Measurements from ENCODE around the gene RPL36A. TPM values are rescaled to one million over a fixed set of nuclear protein-coding genes. Genes with fewer than 3 reads are reported as not detected.

The RPL36A gene
- total and polyA plus RNA-seq, 2 of the 13 experiments (the other 11 are each of a cell fraction or from before 2014, with no cell fraction given), result 1,152 to 1,716 TPM

DNA sequence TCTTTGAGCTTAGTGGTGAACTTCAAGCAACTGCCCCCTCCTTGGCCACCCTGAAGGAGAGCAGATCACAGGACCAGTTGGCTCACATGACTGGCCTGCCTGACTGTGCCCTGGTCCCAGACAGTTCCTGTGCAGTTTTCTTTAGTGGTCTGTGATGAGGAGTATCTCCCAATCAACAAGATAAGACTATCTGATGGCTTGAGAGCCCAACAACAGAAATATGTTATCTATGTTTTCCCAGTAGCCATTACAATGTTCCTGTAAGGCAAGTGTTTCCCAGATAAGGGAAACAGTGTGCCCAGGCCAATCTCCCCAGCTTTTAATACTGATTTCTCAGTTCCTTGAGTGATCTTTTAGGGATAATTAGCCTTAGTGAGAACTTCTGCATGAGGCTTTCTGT is 28.1 kb upstream of the RPL36A start:
- Histone ChIP-seq H3K4me3 (replicated peaks in 1 of 3; ENCODE audit: insufficient read depth in 1 of 3, low read depth in 2 of 3, low read length in 3 of 3) (no peak overlapping the region), H3K9ac (ENCODE audit: insufficient read depth, low read depth, low read length) (no peak overlapping the region), H3K27ac (ENCODE audit: extremely low read length, insufficient read depth, low read length) (no peak overlapping the region), H3K4me2 (ENCODE audit: low read depth, low read length) (no peak overlapping the region), H3K27me3 (ENCODE audit: control insufficient read depth in 1 of 2, insufficient read depth in 2 of 2, low read length in 2 of 2) (no peaks in the 10 kb centered on the region), H3K36me3 (replicated peaks in 1 of 2; ENCODE audit: control insufficient read depth in 1 of 2, insufficient read depth in 2 of 2, low read length in 2 of 2) (no peaks in the 10 kb centered on the region), H3K4me1 (ENCODE audit: insufficient read depth, low read length) (no peaks in the 10 kb centered on the region), H3K9me3 (ENCODE audit: low read length) (no peaks in the 10 kb centered on the region), H3K79me2 (ENCODE audit: insufficient read depth, low read length) (no peaks in the 10 kb centered on the region), H4K20me1 (ENCODE audit: insufficient read depth, low read length) (no peaks in the 10 kb centered on the region), H2AFZ (ENCODE audit: low read length) (no peak overlapping the region)
- no peak for TF ChIP-seq SETDB1 (CRISPR knock-in tag; IDR thresholded peaks at IDR 0.05; ENCODE audit: borderline replicate concordance)
- TF ChIP-seq CHD4 (IDR thresholded peaks at IDR 0.05; ENCODE audit: borderline replicate concordance, low read length), result no peak
- TF ChIP-seq GPN1 (CRISPR knock-in tag; IDR thresholded peaks at IDR 0.05; ENCODE audit: borderline replicate concordance), result no peak
- TF ChIP-seq SIN3B (IDR thresholded peaks at IDR 0.05; ENCODE audit: low read length), result no peak
- no peak for TF ChIP-seq ZNF260 (CRISPR knock-in tag; IDR thresholded peaks at IDR 0.05; ENCODE audit: borderline replicate concordance, low read depth)
- no peak for TF ChIP-seq KLF16 (CRISPR knock-in tag; IDR thresholded peaks at IDR 0.05)
- TF ChIP-seq, protein P1, sequence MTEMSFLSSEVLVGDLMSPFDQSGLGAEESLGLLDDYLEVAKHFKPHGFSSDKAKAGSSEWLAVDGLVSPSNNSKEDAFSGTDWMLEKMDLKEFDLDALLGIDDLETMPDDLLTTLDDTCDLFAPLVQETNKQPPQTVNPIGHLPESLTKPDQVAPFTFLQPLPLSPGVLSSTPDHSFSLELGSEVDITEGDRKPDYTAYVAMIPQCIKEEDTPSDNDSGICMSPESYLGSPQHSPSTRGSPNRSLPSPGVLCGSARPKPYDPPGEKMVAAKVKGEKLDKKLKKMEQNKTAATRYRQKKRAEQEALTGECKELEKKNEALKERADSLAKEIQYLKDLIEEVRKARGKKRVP (CRISPR knock-in tag; IDR thresholded peaks at IDR 0.05), result no peak
- ChIA-PET CTCF (ENCODE audit: low intra/inter-chr PET ratio, low total read pairs) (no interaction called here), POLR2A (interaction anchor here (1.4 kb wide), 1 partner anchor 27 kb away, joined by 3 read pairs; no protein-coding TSS in a partner anchor)
- BruUV-seq (replicated peaks), result no TSS peak
- intact Hi-C loops (cut with micrococcal nuclease; ENCODE audit: unreplicated experiment), result no loop called here
- no peak for FAIRE-seq
- DNase-seq (ENCODE audit: low spot score), result no peak
- ATAC-seq, result no peak
- in situ Hi-C loops (cut with HindIII; ENCODE audit: extremely low pct_ligation_motif_present, low pct_unique_long_range_greater_than_20kb), result no loop called here

DNA sequence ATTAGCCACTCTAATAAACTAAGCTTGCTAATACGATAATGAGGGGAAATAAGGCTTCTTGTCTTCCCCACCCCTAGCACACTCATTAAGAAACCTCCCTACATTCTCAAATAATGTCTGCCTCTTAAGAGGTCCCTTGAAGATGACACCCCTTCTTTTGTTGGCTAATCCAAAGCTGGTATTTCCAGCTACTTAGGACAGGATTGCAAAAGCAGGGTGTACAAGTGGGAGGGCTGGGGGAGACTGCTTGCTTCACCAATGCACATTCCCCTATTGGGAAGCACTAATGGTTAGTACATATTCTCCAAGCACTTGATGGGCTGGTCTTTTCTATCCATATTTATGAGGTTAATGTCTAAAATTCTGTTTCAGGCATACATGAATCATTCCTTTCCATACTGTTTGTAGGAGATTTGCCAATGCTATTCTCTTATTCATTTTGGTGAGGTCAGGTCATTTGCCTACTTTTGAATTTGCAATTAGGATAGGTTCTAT is 25.5 kb upstream of the RPL36A start:
- H3K9ac ChIP-seq (ENCODE audit: insufficient read depth, low read depth, low read length), result no peak overlapping the region
- H3K27ac ChIP-seq (ENCODE audit: extremely low read length, insufficient read depth, low read length), result no peak overlapping the region
- no peaks in the 10 kb centered on the region for H3K36me3 ChIP-seq (replicated peaks in 1 of 2; ENCODE audit: control insufficient read depth in 1 of 2, insufficient read depth in 2 of 2, low read length in 2 of 2)
- no TSS peak for BruUV-seq (replicated peaks)
- TF ChIP-seq HDAC6 (IDR thresholded peaks at IDR 0.05; ENCODE audit: low read depth, low read length), result no peak
- no peak for TF ChIP-seq NCOR1 (IDR thresholded peaks at IDR 0.05; ENCODE audit: borderline replicate concordance, low read length)
- TF ChIP-seq RORA (CRISPR knock-in tag; IDR thresholded peaks at IDR 0.05), result no peak
- TF ChIP-seq ELF1 (CRISPR knock-in tag; IDR thresholded peaks at IDR 0.05), result no peak
- TF ChIP-seq CC2D1A (CRISPR knock-in tag; IDR thresholded peaks at IDR 0.05), result no peak
- no peak for TF ChIP-seq RFX1 (IDR thresholded peaks at IDR 0.05)
- TF ChIP-seq, protein P2, sequence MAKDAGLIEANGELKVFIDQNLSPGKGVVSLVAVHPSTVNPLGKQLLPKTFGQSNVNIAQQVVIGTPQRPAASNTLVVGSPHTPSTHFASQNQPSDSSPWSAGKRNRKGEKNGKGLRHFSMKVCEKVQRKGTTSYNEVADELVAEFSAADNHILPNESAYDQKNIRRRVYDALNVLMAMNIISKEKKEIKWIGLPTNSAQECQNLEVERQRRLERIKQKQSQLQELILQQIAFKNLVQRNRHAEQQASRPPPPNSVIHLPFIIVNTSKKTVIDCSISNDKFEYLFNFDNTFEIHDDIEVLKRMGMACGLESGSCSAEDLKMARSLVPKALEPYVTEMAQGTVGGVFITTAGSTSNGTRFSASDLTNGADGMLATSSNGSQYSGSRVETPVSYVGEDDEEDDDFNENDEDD (CRISPR knock-in tag; IDR thresholded peaks at IDR 0.05; ENCODE audit: borderline replicate concordance), result no peak
- no peak for TF ChIP-seq MIER2 (CRISPR knock-in tag; IDR thresholded peaks at IDR 0.05)
- no peak for TF ChIP-seq SETDB1 (CRISPR knock-in tag; IDR thresholded peaks at IDR 0.05; ENCODE audit: borderline replicate concordance)
- no peaks in the 10 kb centered on the region for H3K27me3 ChIP-seq (ENCODE audit: control insufficient read depth in 1 of 2, insufficient read depth in 2 of 2, low read length in 2 of 2)
- ATAC-seq, result no peak
- 100% methylated on average over 1 of the region's 1 CpG for WGBS (ENCODE audit: low lambda C conversion rate)
- no peak overlapping the region for H2AFZ ChIP-seq (ENCODE audit: low read length)
- CTCF ChIA-PET (ENCODE audit: low intra/inter-chr PET ratio, low total read pairs), result no interaction called here
- in situ Hi-C loops (cut with HindIII; ENCODE audit: extremely low pct_ligation_motif_present, low pct_unique_long_range_greater_than_20kb) (no loop called here), intact Hi-C loops (cut with micrococcal nuclease; ENCODE audit: unreplicated experiment) (no loop called here)
- H3K9me3 ChIP-seq (ENCODE audit: low read length), result no peaks in the 10 kb centered on the region
- no peak for DNase-seq (ENCODE audit: low spot score)
- no peak overlapping the region for H3K4me2 ChIP-seq (ENCODE audit: low read depth, low read length)
- no peaks in the 10 kb centered on the region for H4K20me1 ChIP-seq (ENCODE audit: insufficient read depth, low read length)
- no peak for FAIRE-seq
- H3K4me1 ChIP-seq (ENCODE audit: insufficient read depth, low read length), result no peaks in the 10 kb centered on the region
- POLR2A ChIA-PET, result no interaction called here
- no peak overlapping the region for H3K4me3 ChIP-seq (replicated peaks in 1 of 3; ENCODE audit: insufficient read depth in 1 of 3, low read depth in 2 of 3, low read length in 3 of 3)
- no peaks in the 10 kb centered on the region for H3K79me2 ChIP-seq (ENCODE audit: insufficient read depth, low read length)
